ENCODE data around the gene VIPR1.
A peak's percentile ranks its signal among the peaks of the same experiment; 100 is the strongest.
"Not testable (repeated sequence)": the region's sequence is repeated elsewhere in the genome, so short reads cannot be mapped to it uniquely, and the experiment has no call there.

VIPR1 gene

DNA sequence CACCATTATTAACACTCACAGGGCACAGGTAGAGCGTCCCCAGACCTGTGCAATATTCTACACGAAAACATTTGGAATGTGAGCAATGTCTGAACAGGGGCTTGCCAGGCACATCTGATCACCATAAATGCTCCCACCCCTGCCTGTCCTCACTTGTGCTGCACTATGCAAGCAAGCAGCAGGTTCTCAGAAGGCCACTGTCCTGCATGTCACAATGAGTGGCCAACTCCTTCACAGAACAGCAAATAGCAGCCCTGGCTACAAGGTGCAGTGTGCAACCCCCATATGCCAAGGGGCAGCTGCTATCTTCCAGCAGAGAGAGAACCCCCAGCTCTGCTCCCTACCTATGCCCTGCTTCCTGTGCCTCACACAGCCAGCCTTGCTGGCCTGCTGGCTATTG lies 46.7 kb downstream of the VIPR1 start:
- no peak overlapping the region for H3K4me3 ChIP-seq (ENCODE audit: low read depth, low read length)
- no peak for DNase-seq (ENCODE audit: low read depth)
- TF ChIP-seq POLR2A (IDR thresholded peaks at IDR 0.05; ENCODE audit: extremely low read depth, insufficient read length) (no peak), MYC (IDR thresholded peaks at IDR 0.05; ENCODE audit: low read depth, low read length) (no peak)
- TF ChIP-seq, protein P1, sequence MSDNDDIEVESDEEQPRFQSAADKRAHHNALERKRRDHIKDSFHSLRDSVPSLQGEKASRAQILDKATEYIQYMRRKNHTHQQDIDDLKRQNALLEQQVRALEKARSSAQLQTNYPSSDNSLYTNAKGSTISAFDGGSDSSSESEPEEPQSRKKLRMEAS (IDR thresholded peaks at IDR 0.05; ENCODE audit: low read depth, low read length), result no peak
- TF ChIP-seq, protein P2, sequence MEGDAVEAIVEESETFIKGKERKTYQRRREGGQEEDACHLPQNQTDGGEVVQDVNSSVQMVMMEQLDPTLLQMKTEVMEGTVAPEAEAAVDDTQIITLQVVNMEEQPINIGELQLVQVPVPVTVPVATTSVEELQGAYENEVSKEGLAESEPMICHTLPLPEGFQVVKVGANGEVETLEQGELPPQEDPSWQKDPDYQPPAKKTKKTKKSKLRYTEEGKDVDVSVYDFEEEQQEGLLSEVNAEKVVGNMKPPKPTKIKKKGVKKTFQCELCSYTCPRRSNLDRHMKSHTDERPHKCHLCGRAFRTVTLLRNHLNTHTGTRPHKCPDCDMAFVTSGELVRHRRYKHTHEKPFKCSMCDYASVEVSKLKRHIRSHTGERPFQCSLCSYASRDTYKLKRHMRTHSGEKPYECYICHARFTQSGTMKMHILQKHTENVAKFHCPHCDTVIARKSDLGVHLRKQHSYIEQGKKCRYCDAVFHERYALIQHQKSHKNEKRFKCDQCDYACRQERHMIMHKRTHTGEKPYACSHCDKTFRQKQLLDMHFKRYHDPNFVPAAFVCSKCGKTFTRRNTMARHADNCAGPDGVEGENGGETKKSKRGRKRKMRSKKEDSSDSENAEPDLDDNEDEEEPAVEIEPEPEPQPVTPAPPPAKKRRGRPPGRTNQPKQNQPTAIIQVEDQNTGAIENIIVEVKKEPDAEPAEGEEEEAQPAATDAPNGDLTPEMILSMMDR (IDR thresholded peaks at IDR 0.05; ENCODE audit: low read depth, low read length), result no peak

DNA sequence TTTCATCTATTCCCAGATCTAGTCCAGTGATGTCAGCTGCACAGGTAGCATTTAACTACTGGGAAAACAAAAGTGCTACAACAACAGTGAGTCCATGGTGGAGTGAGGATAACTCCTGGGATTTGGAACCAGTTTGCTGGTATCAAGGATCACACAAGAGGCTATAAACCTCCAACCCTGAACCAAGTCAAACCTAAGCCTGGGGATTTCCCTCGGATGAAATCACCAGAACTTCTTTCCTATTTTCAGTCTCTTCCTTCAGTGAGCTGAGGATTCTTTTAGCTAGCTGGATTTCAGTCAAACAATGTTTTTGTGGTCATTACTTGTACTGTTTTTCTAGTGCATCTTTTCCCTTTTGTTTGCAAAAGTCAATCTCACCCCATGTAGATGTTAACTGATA lies 47.8 kb downstream of the VIPR1 start:
- TF ChIP-seq, protein P2 (IDR thresholded peaks at IDR 0.05; ENCODE audit: low read depth, low read length), result no peak
- TF ChIP-seq POLR2A (IDR thresholded peaks at IDR 0.05; ENCODE audit: extremely low read depth, insufficient read length) (no peak), MYC (IDR thresholded peaks at IDR 0.05; ENCODE audit: low read depth, low read length) (no peak)
- TF ChIP-seq, protein P1 (IDR thresholded peaks at IDR 0.05; ENCODE audit: low read depth, low read length), result no peak

DNA sequence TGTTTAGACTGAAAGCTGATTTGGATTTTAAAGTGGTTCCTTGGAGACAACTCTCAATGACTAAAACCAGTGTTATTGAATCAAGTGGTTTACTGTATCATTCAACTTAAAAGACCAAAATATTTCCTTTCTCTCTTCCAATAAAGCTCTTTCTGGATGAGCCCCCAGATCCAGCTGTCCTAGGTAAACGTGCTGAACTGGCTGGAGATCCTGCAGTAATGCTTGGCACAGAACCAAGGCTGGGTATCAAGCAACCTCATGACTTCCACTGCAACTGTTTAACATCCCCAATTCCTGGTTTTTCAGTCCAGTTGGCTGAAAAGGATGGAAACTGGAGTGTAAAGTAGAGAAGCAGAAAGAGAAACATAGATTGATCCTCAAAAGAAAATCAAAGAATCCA lies 50.4 kb downstream of the VIPR1 start:
- H3K4me3 ChIP-seq (ENCODE audit: low read depth, low read length), result no peak overlapping the region
- no peak for DNase-seq (ENCODE audit: low read depth)
- TF ChIP-seq, protein P1 (IDR thresholded peaks at IDR 0.05; ENCODE audit: low read depth, low read length), result no peak
- TF ChIP-seq MYC (IDR thresholded peaks at IDR 0.05; ENCODE audit: low read depth, low read length) (no peak), POLR2A (IDR thresholded peaks at IDR 0.05; ENCODE audit: extremely low read depth, insufficient read length) (no peak)
- TF ChIP-seq, protein P2 (IDR thresholded peaks at IDR 0.05; ENCODE audit: low read depth, low read length), result no peak

More for the DNA sequence above, 47.8 kb downstream of the VIPR1 start:
- DNase-seq (ENCODE audit: low read depth), result no peak
- no peak overlapping the region for H3K4me3 ChIP-seq (ENCODE audit: low read depth, low read length)

DNA sequence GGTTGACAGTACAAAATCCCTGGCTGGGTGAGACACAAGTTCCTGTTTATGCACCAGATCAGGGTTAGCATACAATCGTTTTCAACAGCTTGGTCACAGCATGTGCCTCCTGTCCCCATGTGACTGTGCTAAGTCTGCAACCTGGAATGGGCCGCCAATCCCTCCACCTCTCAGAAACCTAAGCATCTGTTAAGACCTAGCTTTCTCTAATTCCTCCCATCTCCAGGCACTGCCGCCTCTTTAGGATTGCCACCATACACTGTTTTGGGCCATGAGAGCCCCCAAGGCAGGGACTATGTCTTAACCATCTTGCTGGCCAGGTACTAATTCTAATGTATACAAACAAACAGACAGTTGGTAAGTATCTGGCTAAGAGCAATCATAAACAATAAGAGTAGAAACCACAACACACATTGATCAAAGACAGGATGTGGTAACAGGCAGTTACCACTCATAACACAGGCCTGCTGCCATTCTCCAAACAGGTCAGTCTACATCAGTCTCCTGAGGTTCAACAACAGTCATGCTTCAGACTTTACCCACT lies 53.7 kb downstream of the VIPR1 start:
- TF ChIP-seq, protein P1 (IDR thresholded peaks at IDR 0.05; ENCODE audit: low read depth, low read length), result peak; percentile 25; the same call in 1 of the 2 replicates
- TF ChIP-seq, protein P2 (IDR thresholded peaks at IDR 0.05; ENCODE audit: low read depth, low read length), result no peak
- no peak for TF ChIP-seq MYC (IDR thresholded peaks at IDR 0.05; ENCODE audit: low read depth, low read length)
- TF ChIP-seq POLR2A (IDR thresholded peaks at IDR 0.05; ENCODE audit: extremely low read depth, insufficient read length), result no peak
- peak; percentile 31 for DNase-seq (ENCODE audit: low read depth)
- H3K4me3 ChIP-seq (ENCODE audit: low read depth, low read length), result no peak overlapping the region

DNA sequence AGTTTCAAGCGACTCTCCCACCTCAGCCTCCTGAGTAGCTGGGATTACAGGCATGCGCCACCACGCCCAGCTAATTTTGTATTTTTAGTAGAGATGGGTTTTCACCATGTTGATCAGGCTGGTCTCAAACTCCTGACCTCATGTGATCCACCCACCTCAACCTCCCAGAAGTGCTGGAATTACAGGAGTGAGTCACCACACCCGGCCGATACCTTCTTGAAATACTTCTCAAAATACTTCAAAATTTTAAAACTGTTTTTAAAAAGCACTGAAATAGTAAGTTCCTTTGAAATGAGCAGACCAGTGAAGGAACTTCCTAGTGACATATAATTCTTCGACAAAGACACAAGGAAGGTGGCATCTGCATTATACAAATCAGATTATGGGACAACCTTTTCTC lies 54.4 kb downstream of the VIPR1 start:
- DNase-seq (ENCODE audit: low read depth); H3K4me3 ChIP-seq (ENCODE audit: low read depth, low read length): not testable (repeated sequence)

DNA sequence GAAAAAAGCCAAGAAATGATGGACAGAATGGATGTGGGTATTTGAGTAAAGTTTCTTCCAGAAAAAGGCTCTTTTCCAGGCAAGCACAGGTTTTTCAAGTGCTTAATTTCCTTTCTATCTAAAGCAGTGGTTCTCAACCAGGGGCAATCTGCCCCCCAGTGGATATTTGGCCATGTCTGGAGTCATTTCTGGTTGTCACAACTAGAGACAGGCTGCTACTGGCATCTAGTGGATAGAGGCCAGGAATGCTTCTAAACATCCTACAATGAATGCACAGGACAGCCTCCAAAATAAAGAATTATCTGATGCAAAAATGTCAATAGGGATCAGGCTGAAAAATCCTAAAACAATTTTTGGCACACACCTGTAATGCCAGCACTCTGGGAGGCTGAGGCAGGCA lies 55.4 kb downstream of the VIPR1 start:
- H3K4me3 ChIP-seq (ENCODE audit: low read depth, low read length), result no peak overlapping the region
- DNase-seq (ENCODE audit: low read depth), result peak; percentile 43
- TF ChIP-seq MYC (IDR thresholded peaks at IDR 0.05; ENCODE audit: low read depth, low read length), result no peak
- TF ChIP-seq, protein P2 (IDR thresholded peaks at IDR 0.05; ENCODE audit: low read depth, low read length), result peak; percentile 36
- TF ChIP-seq, protein P1 (IDR thresholded peaks at IDR 0.05; ENCODE audit: low read depth, low read length), result no peak

All from NB4 (cell line).